ENCODE data around the gene PRKG1. TPM values are rescaled to one million over a fixed set of nuclear protein-coding genes. Genes with fewer than 3 reads are reported as not detected.

The PRKG1 gene
- total RNA-seq, 4 donors from 2014 or later: 24.0 to 89.1 (median 45.7) TPM

DNA sequence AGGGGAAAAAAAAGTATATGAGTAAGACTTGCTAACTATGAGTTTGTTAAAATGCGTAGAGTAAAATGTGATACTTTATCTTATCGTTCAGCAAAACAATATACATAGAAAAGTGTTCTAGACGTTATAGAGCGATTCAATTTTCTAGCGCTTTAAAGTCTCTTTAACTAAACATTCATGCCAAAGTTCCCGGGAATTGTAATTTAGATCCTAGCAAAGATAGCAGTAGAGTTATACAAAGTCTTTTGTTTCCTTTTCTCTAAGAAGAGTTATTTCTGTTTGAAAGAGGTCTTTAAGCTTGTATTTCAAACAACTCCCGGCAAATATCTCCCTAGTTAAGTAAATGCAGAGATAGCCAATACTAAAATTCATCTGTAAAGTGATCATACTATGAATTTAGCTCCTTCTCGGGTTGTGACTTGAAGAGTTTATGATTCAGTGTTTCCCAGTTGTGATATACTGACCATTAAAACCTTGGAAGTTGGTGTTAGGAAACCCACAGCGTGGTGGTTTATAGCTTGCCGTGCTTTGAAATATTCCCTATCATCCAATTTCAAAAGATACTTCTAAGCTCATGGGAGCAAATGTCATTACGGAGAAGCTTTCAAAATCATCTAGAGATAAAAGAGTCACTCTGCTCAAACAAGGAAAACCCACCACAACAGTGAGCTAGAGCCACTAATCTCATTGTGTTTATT lies 453.4 kb downstream of the PRKG1 start:
- no peaks in the 10 kb centered on the region for H3K36me3 ChIP-seq
- DNase-seq: no peak
- H3K4me3 ChIP-seq: no peak overlapping the region
- no peaks in the 10 kb centered on the region for H3K4me1 ChIP-seq
- no peaks in the 10 kb centered on the region for H3K9me3 ChIP-seq
- no peak for TF ChIP-seq POLR2A (IDR thresholded peaks at IDR 0.05)
- TF ChIP-seq, protein P1, sequence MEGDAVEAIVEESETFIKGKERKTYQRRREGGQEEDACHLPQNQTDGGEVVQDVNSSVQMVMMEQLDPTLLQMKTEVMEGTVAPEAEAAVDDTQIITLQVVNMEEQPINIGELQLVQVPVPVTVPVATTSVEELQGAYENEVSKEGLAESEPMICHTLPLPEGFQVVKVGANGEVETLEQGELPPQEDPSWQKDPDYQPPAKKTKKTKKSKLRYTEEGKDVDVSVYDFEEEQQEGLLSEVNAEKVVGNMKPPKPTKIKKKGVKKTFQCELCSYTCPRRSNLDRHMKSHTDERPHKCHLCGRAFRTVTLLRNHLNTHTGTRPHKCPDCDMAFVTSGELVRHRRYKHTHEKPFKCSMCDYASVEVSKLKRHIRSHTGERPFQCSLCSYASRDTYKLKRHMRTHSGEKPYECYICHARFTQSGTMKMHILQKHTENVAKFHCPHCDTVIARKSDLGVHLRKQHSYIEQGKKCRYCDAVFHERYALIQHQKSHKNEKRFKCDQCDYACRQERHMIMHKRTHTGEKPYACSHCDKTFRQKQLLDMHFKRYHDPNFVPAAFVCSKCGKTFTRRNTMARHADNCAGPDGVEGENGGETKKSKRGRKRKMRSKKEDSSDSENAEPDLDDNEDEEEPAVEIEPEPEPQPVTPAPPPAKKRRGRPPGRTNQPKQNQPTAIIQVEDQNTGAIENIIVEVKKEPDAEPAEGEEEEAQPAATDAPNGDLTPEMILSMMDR (IDR thresholded peaks at IDR 0.05): no peak
- H3K27ac ChIP-seq: no peak overlapping the region
- H3K27me3 ChIP-seq: no peaks in the 10 kb centered on the region

DNA sequence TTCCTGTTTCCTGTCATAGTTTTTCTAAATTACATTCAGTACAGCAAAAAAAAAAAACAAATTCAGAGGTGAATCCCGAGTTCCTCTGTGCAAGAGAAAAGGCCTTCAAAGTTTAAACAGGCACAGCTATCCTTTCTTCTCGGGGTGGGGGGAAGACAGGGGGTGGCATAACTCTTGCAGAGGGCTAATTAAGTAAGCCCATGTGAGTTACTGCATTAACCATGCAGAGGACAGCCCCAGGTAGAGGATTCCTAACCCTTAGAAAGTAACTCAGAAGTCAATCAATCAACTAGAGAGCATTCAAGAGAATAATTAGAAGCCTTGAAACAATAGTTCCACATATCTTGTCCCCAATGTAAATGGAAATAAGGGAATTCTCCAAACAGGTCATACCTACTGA lies 454.2 kb downstream of the PRKG1 start:
- no peaks in the 10 kb centered on the region for H3K27me3 ChIP-seq

DNA sequence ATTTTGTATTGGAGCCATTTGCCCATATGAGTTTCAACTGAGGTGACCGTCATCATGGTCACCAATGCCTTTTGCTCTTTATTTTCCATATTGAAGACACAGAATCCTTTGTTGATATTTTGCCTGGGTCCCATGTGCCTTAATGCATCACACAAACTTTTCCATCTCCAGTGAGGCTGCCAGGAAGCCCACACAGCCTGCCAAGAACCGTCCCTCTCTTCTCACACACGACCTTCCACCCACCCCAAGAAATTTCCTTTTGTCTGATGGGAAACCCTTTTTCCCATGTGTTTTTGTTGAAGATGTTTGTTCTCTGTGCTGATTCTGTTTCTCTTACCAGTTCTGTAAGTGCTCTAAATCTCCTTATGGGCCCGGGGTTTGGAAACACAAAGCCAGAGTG lies 456.3 kb downstream of the PRKG1 start:
- Histone ChIP-seq H3K27ac (no peak overlapping the region), H3K27me3 (no peaks in the 10 kb centered on the region), H3K36me3 (no peaks in the 10 kb centered on the region), H3K9me3 (no peaks in the 10 kb centered on the region), H3K4me3 (no peak overlapping the region), H3K4me1 (no peaks in the 10 kb centered on the region)
- DNase-seq: no peak
- TF ChIP-seq POLR2A (IDR thresholded peaks at IDR 0.05): no peak
- TF ChIP-seq, protein P1 (IDR thresholded peaks at IDR 0.05): no peak

More for the DNA sequence above, 454.2 kb downstream of the PRKG1 start:
- DNase-seq: no peak
- TF ChIP-seq, protein P1 (IDR thresholded peaks at IDR 0.05): no peak
- no peak for TF ChIP-seq POLR2A (IDR thresholded peaks at IDR 0.05)
- Histone ChIP-seq H3K36me3 (no peaks in the 10 kb centered on the region), H3K27ac (no peak overlapping the region), H3K4me3 (no peak overlapping the region), H3K9me3 (no peaks in the 10 kb centered on the region), H3K4me1 (no peaks in the 10 kb centered on the region)

DNA sequence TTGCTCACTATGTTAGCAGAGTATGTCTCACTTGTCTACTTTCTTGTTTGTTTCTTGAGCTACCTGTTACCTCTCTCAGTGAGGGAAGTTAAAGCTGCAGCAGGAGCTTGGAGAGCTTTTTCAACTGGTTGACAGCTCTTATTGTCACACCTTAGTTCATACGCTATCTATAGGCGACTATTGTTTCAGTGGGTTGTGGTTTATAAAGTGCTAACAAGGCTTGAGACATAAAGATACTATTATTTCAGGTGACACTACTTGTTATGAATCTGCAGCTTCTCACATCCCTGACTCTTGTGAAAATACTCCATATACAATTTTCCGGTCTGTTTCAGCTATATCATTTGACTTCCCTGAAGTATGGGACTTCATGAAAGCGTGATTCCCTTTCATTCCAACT lies 457.8 kb downstream of the PRKG1 start:
- H3K27ac ChIP-seq: no peak overlapping the region
- no peaks in the 10 kb centered on the region for H3K4me1 ChIP-seq
- DNase-seq: no peak
- H3K27me3 ChIP-seq: no peaks in the 10 kb centered on the region
- H3K9me3 ChIP-seq: no peaks in the 10 kb centered on the region
- TF ChIP-seq, protein P1 (IDR thresholded peaks at IDR 0.05): no peak
- no peak for TF ChIP-seq POLR2A (IDR thresholded peaks at IDR 0.05)
- no peak overlapping the region for H3K4me3 ChIP-seq
- no peaks in the 10 kb centered on the region for H3K36me3 ChIP-seq

DNA sequence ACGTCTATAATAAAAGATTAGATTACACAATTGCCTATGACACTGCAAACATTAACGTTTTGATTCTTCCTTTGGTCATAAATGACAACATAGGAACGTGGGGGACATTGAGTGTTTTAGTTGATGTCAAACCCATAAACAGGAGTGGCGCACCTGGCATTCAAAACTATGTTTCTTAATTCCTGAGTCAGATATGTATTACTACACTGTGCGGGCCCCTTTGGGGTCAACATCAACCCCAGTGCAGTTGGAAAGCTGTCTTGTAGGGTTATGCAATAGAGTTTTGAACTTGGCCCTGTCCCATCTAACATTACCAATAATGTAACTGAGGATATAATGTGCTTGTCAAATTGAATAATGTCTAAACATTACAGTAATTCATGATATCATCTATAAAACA lies 468.6 kb downstream of the PRKG1 start:
- Histone ChIP-seq H3K9me3 (no peaks in the 10 kb centered on the region), H3K27ac (no peak overlapping the region), H3K4me3 (no peak overlapping the region), H3K27me3 (no peaks in the 10 kb centered on the region), H3K4me1 (no peaks in the 10 kb centered on the region), H3K36me3 (no peaks in the 10 kb centered on the region)
- no peak for DNase-seq
- TF ChIP-seq, protein P1 (IDR thresholded peaks at IDR 0.05): no peak
- TF ChIP-seq POLR2A (IDR thresholded peaks at IDR 0.05): no peak

All from Peyer's patch (tissue), 4 donors.